Keratinocyte (primary cell): ENCODE measurements around the gene CBX2.

Source experiments
- EZH2 ChIP-seq: IDR thresholded peaks from one replicate; pipeline ENCODE4 v1.6.1; 2012; ENCODE audit warnings: inconsistent platforms, mild to moderate bottlenecking, low read length, moderate library complexity
- TF ChIP-seq, protein P1 (sequence below), 3 experiments: IDR thresholded peaks in 1 of 3; conservative IDR thresholded peaks in 1 of 3; optimal IDR thresholded peaks in 1 of 3; 2 replicates in 2 of 3; 3 replicates in 1 of 3; pipeline versions ENCODE3 to v1.5.1; 2011; ENCODE audit warnings: low read length in 3 of 3, mild to moderate bottlenecking in 3 of 3, moderate library complexity in 2 of 3, control low read depth in 1 of 3, inconsistent platforms in 1 of 3; ENCODE audit not compliant: insufficient read depth in 2 of 3; ENCODE audit errors: extremely low read depth in 1 of 3

DNA sequence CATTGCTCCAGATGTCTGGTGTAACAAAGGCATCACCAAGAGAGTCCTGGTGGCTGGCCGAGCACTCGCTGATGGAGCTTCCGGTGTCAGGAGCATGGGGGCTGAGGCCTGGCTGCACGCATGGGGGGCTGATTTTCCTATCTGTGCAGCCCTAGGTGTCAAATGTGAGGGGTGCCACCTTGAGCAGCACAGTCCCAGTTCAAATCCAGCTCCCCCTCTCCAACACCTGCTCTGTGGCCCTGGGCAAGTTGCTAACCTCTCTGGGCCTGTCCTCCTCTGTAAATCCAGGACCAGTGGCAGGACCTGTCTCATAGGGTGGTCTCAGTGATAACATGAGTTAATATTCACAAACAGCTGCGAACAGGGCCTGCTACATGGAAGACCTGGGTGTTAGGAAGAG is 34.3 kb upstream of the CBX2 start:
- TF ChIP-seq, protein P1, sequence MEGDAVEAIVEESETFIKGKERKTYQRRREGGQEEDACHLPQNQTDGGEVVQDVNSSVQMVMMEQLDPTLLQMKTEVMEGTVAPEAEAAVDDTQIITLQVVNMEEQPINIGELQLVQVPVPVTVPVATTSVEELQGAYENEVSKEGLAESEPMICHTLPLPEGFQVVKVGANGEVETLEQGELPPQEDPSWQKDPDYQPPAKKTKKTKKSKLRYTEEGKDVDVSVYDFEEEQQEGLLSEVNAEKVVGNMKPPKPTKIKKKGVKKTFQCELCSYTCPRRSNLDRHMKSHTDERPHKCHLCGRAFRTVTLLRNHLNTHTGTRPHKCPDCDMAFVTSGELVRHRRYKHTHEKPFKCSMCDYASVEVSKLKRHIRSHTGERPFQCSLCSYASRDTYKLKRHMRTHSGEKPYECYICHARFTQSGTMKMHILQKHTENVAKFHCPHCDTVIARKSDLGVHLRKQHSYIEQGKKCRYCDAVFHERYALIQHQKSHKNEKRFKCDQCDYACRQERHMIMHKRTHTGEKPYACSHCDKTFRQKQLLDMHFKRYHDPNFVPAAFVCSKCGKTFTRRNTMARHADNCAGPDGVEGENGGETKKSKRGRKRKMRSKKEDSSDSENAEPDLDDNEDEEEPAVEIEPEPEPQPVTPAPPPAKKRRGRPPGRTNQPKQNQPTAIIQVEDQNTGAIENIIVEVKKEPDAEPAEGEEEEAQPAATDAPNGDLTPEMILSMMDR (optimal IDR thresholded peaks at IDR 0.05 in 1 of 3, IDR thresholded peaks at IDR 0.05 in 1 of 3, conservative IDR thresholded peaks at IDR 0.05 in 1 of 3; ENCODE audit: extremely low read depth in 1 of 3, insufficient read depth in 2 of 3, low read length in 3 of 3), result no peak
- no peak for TF ChIP-seq EZH2
